K562 treated with DMSO at 1 percent for 12 hours (cell line): ENCODE measurements around the gene HEPN1. TPM values are rescaled to one million over a fixed set of nuclear protein-coding genes. Genes with fewer than 3 reads are reported as not detected.

Experiments used
- total RNA-seq: library from RNA; unstranded; fragments of 300-600 nt; gene quantifications from 2 replicates; pipeline ENCODE4 v1.2.3, GENCODE V29; 2022; ENCODE audit not compliant: insufficient read depth

The HEPN1 gene
- total RNA-seq = not detected in 2 replicates

GRCh38 chr11:124918950-124919349 lies at the start of gene HEPN1:
Gene HEPN1 (plus strand): TSS chr11:124919250.

GRCh38 chr11:124897674-124898262 lies 21.3 kb upstream of the HEPN1 start, which contains the start of gene ROBO4:
Gene ROBO4 (minus strand): TSS chr11:124897865. CDS start chr11:124897795, 70 bp downstream.

GRCh38 chr11:124935548-124936514 lies 16.8 kb downstream of the HEPN1 start, which contains the start of gene HEPACAM:
Gene HEPACAM (minus strand): TSS chr11:124936047. CDS start chr11:124936006, 41 bp downstream.

GRCh38 chr11:124953753-124954589 lies 34.9 kb downstream of the HEPN1 start, which contains the start of gene CCDC15:
Gene CCDC15 (plus strand): TSS chr11:124954202. CDS start chr11:124954733, 531 bp downstream.

Other genes starting within 250 kb of the HEPN1 start
- 1.3 and 3.1 TPM in 2 replicates for gene SIAE, start 245.5 kb upstream of the HEPN1 start, total RNA-seq
- gene SPA17, start 245.3 kb upstream of the HEPN1 start, total RNA-seq = 5.3 and 8.6 TPM in 2 replicates
- 9.5 and 12.0 TPM in 2 replicates for gene NRGN, start 179.3 kb upstream of the HEPN1 start, total RNA-seq
- not detected in 2 replicates for gene VSIG2, start 167.0 kb upstream of the HEPN1 start, total RNA-seq
- gene ESAM, start 157.0 kb upstream of the HEPN1 start, total RNA-seq = 0.78 and 1.8 TPM in 2 replicates
- gene MSANTD2, start 118.8 kb upstream of the HEPN1 start, total RNA-seq = 2.2 and 11.2 TPM in 2 replicates
- 1.6 TPM in 1 of 2 replicates, not detected in the other for gene ROBO3, start 53.8 kb upstream of the HEPN1 start, total RNA-seq
- not detected in 2 replicates for gene ROBO4, start 21.4 kb upstream of the HEPN1 start, total RNA-seq
- gene HEPACAM, start 16.8 kb downstream of the HEPN1 start, total RNA-seq = not detected in 2 replicates
- 0.65 and 4.8 TPM in 2 replicates for gene CCDC15, start 35.0 kb downstream of the HEPN1 start, total RNA-seq
- 0.77 and 1.9 TPM in 2 replicates for gene SLC37A2, start 144.1 kb downstream of the HEPN1 start, total RNA-seq
- 15.2 and 16.9 TPM in 2 replicates for gene TMEM218, start 192.4 kb downstream of the HEPN1 start, total RNA-seq
- not detected in 2 replicates for gene PKNOX2, start 245.5 kb downstream of the HEPN1 start, total RNA-seq